B cell (primary cell): Measurements from ENCODE around the gene SGSM1. TPM values are rescaled to one million over a fixed set of nuclear protein-coding genes. Genes with fewer than 3 reads are reported as not detected.

Experiments used
- ATAC-seq: fragments of 200-7000 bp; cut with Tn5 transposase; one replicate; pipeline ENCODE4 v1.10.0; 2021; ENCODE audit warnings: low read depth, mild to moderate bottlenecking, moderate number of reproducible peaks, moderate library complexity
- CTCF ChIA-PET: fragments of 350-600 bp; sonication (Branson Sonifier 250); formaldehyde crosslinking; loops from one replicate; lab custom pipeline; 2021; ENCODE audit warnings: antibody characterized with exemption, inconsistent platforms; lab: Charles Lee
- POLR2A ChIA-PET: fragments of 350-600 bp; sonication (Branson Sonifier 250); formaldehyde crosslinking; loops from one replicate; lab custom pipeline; 2021; ENCODE audit warnings: antibody characterized with exemption; lab: Charles Lee
- DNase-seq: peaks from one replicate; pipeline ENCODE4 v3.0.0; 2013
- H2AFZ ChIP-seq: 2 replicates; pipeline ENCODE4 v1.6.1; 2012; ENCODE audit warnings: mild to moderate bottlenecking, low read depth, low read length; ENCODE audit not compliant: insufficient read depth, poor library complexity, severe bottlenecking
- H3K27ac ChIP-seq, 2 donors: 1 replicate in 1 of 2; 2 replicates in 1 of 2; pipeline ENCODE4 v1.5.1; 2012 to 2013; ENCODE audit warnings: low read length in 2 of 2, mild to moderate bottlenecking in 2 of 2, moderate library complexity in 1 of 2
- H3K27me3 ChIP-seq, 4 experiments: fragments of 200-600 bp in 1 of 4; sonication (generic) in 1 of 4; replicated peaks in 1 of 4; 1 replicate in 2 of 4; 2 replicates in 2 of 4; pipeline versions ENCODE4 v1.6.1 to v1.7.0; 2013 to 2016; ENCODE audit warnings: low read length in 3 of 4, mild to moderate bottlenecking in 2 of 4, mixed read lengths in 1 of 4, moderate library complexity in 1 of 4; ENCODE audit not compliant: insufficient read depth in 4 of 4, control insufficient read depth in 3 of 4; ENCODE audit errors: control extremely low read depth in 1 of 4
- H3K36me3 ChIP-seq, 2 experiments: replicated peaks in 1 of 2; 1 replicate in 1 of 2; 2 replicates in 1 of 2; pipeline versions ENCODE4 v1.6.1 to v1.7.1; 2013; ENCODE audit warnings: low read length in 1 of 2; ENCODE audit not compliant: insufficient read depth in 2 of 2, control insufficient read depth in 1 of 2; ENCODE audit errors: control extremely low read depth in 1 of 2, extremely low read depth in 1 of 2
- H3K4me1 ChIP-seq, 2 donors: fragments of 200-600 bp in 1 of 2; sonication (generic) in 1 of 2; 1 replicate in 1 of 2; 2 replicates in 1 of 2; pipeline versions ENCODE4 v1.5.1 to v1.6.1; 2013 to 2017; ENCODE audit warnings: low read length in 2 of 2; ENCODE audit not compliant: control insufficient read depth in 2 of 2, insufficient read depth in 2 of 2
- H3K4me2 ChIP-seq: replicated peaks from 2 replicates; pipeline ENCODE3; 2012; ENCODE audit warnings: mild to moderate bottlenecking, low read depth, low read length; ENCODE audit not compliant: poor library complexity, severe bottlenecking
- H3K4me3 ChIP-seq, 5 experiments: fragments of 200-600 bp in 1 of 5; sonication (generic) in 1 of 5; 1 replicate in 3 of 5; 2 replicates in 2 of 5; pipeline versions ENCODE4 v1.5.1 to v1.7.0; 2011 to 2016; ENCODE audit warnings: low read length in 4 of 5, mild to moderate bottlenecking in 4 of 5, low read depth in 2 of 5, control low read depth in 1 of 5, moderate library complexity in 1 of 5; ENCODE audit not compliant: insufficient read depth in 1 of 5; ENCODE audit errors: control extremely low read depth in 1 of 5, extremely low read depth in 1 of 5
- H3K79me2 ChIP-seq: fragments of 200-600 bp; sonication (generic); one replicate; pipeline ENCODE4 v1.6.0; 2016; ENCODE audit warnings: low read length; ENCODE audit not compliant: control insufficient read depth, insufficient read depth
- H3K9ac ChIP-seq: fragments of 200-600 bp; sonication (generic); 2 replicates; pipeline ENCODE4 v1.6.1; 2017; ENCODE audit warnings: mild to moderate bottlenecking, low read length, moderate library complexity
- H3K9me3 ChIP-seq, 3 donors: one replicate each; pipeline versions ENCODE4 v1.6.1 to v1.7.1; 2013; ENCODE audit warnings: low read length in 2 of 3; ENCODE audit not compliant: control insufficient read depth in 2 of 3, insufficient read depth in 1 of 3; ENCODE audit errors: control extremely low read depth in 1 of 3
- H4K20me1 ChIP-seq: 2 replicates; pipeline ENCODE4 v1.6.0; 2012; ENCODE audit warnings: mild to moderate bottlenecking, low read length; ENCODE audit not compliant: insufficient read depth, control insufficient read depth, poor library complexity, severe bottlenecking
- H3K27ac Mint-ChIP-seq: one replicate; pipeline ENCODE4 v1.8.0; 2021; ENCODE audit warnings: mixed read lengths
- H3K27me3 Mint-ChIP-seq: one replicate; pipeline ENCODE4 v1.8.0; 2021; ENCODE audit warnings: mixed read lengths
- H3K4me1 Mint-ChIP-seq: one replicate; pipeline ENCODE4 v1.8.0; 2021; ENCODE audit warnings: mixed read lengths
- H3K4me3 Mint-ChIP-seq: one replicate; pipeline ENCODE4 v1.8.0; 2021; ENCODE audit warnings: mixed read lengths
- H3K9me3 Mint-ChIP-seq: one replicate; pipeline ENCODE4 v1.8.0; 2022; ENCODE audit warnings: mixed read lengths; ENCODE audit not compliant: insufficient read depth
- CTCF ChIP-seq: fragments of 200-600 bp; IDR thresholded peaks from one replicate; pipeline ENCODE4 v1.8.0; 2022; ENCODE audit warnings: antibody characterized with exemption, mild to moderate bottlenecking
- EZH2 ChIP-seq: IDR thresholded peaks from 2 replicates; pipeline ENCODE4 v1.6.1; 2012; ENCODE audit warnings: borderline replicate concordance, low read depth, mild to moderate bottlenecking, moderate library complexity, low read length; ENCODE audit not compliant: insufficient read depth, poor library complexity, severe bottlenecking
- WGBS: methylation state at CpG from one replicate; pipeline ENCODE4 v1.1.5; 2013; ENCODE audit warnings: missing lambda C conversion rate; ENCODE audit not compliant: insufficient coverage; 5-methylcytosine and 5-hydroxymethylcytosine counted together
- intact Hi-C: fragments of 100-400 bp; cut with micrococcal nuclease; formaldehyde crosslinking; loops from one replicate; pipeline ENCODE4 v1.10.0; 2022
- polyA plus RNA-seq: library from polyadenylated mRNA; depleted of rRNA; stranded (reverse); fragments of >200 nt; gene quantifications from 2 replicates; pipeline ENCODE4 v1.2.3, GENCODE V29; 2012
- total RNA-seq, 2 donors: library from RNA; stranded (reverse); fragments of 120-200 nt in 1 of 2; gene quantifications; 1 replicate in 1 of 2; 2 replicates in 1 of 2; pipeline versions ENCODE4 v1.2.3 to v1.2.4, GENCODE V29; 2013 to 2022

SGSM1 gene
- total and polyA plus RNA-seq, 2 donors (not counting 1 experiment from before 2014, with no cell fraction given), result 0.91 to 1.3 TPM

- Mint-ChIP-seq H3K27ac (no peak overlapping the region), H3K9me3 (no peaks in the 10 kb centered on the region), H3K27me3 (peaks cover 67% of the 10 kb centered on the region), H3K4me3 (no peak overlapping the region), H3K4me1 (peaks cover 10% of the 10 kb centered on the region)
- 91% methylated on average over 10 of the region's 13 CpGs for WGBS
- Histone ChIP-seq H3K4me2 (no peak overlapping the region), H3K4me3 (no peak overlapping the region), H3K27ac (no peak overlapping the region), H3K4me1 (peaks cover 13 to 15% of the 10 kb centered on the region in 2 donors), H3K9me3 (peaks cover 0 to 15% (median 0%) of the 10 kb centered on the region in 3 donors), H3K27me3 (peaks cover 0 to 49% (median 24%) of the 10 kb centered on the region in 4 experiments), H4K20me1 (no peaks in the 10 kb centered on the region), H3K9ac (no peak overlapping the region), H3K36me3 (no peaks in the 10 kb centered on the region), H3K79me2 (no peaks in the 10 kb centered on the region), H2AFZ (no peak overlapping the region)
- ATAC-seq (no peak), DNase-seq (no peak)
- CTCF ChIA-PET, result no interaction called here
- TF ChIP-seq EZH2, result no peak
- no peak for TF ChIP-seq CTCF
- intact Hi-C loops, result no loop called here
- POLR2A ChIA-PET, result no interaction called here
Observed at GRCh38 chr22:24948356-24949202, 142.6 kb downstream of the SGSM1 start.

- Mint-ChIP-seq H3K4me3 (peak overlapping the region; percentile 34), H3K9me3 (no peaks in the 10 kb centered on the region), H3K4me1 (peaks cover 14% of the 10 kb centered on the region), H3K27me3 (peaks cover 67% of the 10 kb centered on the region), H3K27ac (no peak overlapping the region)
- Histone ChIP-seq H2AFZ (no peak overlapping the region), H3K27ac (no peak overlapping the region), H3K9ac (no peak overlapping the region), H3K27me3 (peaks cover 0 to 59% (median 25%) of the 10 kb centered on the region in 4 experiments), H3K4me1 (peaks cover 13 to 15% of the 10 kb centered on the region in 2 donors), H3K4me3 (no peak overlapping the region), H3K36me3 (no peaks in the 10 kb centered on the region), H3K9me3 (peaks cover 0 to 16% (median 0%) of the 10 kb centered on the region in 3 donors), H3K4me2 (no peak overlapping the region), H4K20me1 (no peaks in the 10 kb centered on the region), H3K79me2 (no peaks in the 10 kb centered on the region)
- DNase-seq (no peak), ATAC-seq (no peak)
- intact Hi-C loops, result no loop called here
- 29% methylated on average over 4 of the region's 7 CpGs for WGBS
- CTCF ChIA-PET, result interaction anchor here (1.2 kb wide), 1 partner anchor 9 kb away, joined by 3 read pairs; no protein-coding TSS in a partner anchor
- POLR2A ChIA-PET, result no interaction called here
- TF ChIP-seq CTCF (no peak), EZH2 (no peak)
Observed at GRCh38 chr22:24950272-24950902, 144.4 kb downstream of the SGSM1 start.
